ENCODE results near the gene RAD51B. TPM values are rescaled to one million over a fixed set of nuclear protein-coding genes. Genes with fewer than 3 reads are reported as not detected.

The RAD51B gene
- total RNA-seq, 1 experiment from 2014 or later = 10.8 TPM

- H3K4me2 ChIP-seq (ENCODE audit: low read length) = no peak overlapping the region
- CTCF ChIA-PET = no interaction called here
- no peaks in the 10 kb centered on the region for H3K4me1 ChIP-seq (ENCODE audit: insufficient read depth, low read length)
- intact Hi-C loops (cut with micrococcal nuclease) = no loop called here
- H3K9me2 ChIP-seq (replicated peaks; ENCODE audit: low read length) = no peaks in the 10 kb centered on the region
- no peaks in the 10 kb centered on the region for H3K36me3 ChIP-seq (ENCODE audit: low read depth, low read length)
- H3K9me3 ChIP-seq (ENCODE audit: low read length) = no peaks in the 10 kb centered on the region
- no peaks in the 10 kb centered on the region for H3F3A ChIP-seq (ENCODE audit: low read length, unreplicated experiment)
- H4K20me1 ChIP-seq (ENCODE audit: low read length) = no peaks in the 10 kb centered on the region
- TF ChIP-seq CTCF (conservative IDR thresholded peaks at IDR 0.05; ENCODE audit: low read depth, low read length) (no peak), EZH2phosphoT487 (IDR thresholded peaks at IDR 0.05; ENCODE audit: borderline replicate concordance, low read length) (no peak), EZH2 (IDR thresholded peaks at IDR 0.05; ENCODE audit: low read length, unreplicated experiment) (no peak)
- H3K9ac ChIP-seq (ENCODE audit: low read length) = no peak overlapping the region
- no peaks in the 10 kb centered on the region for H3K27me3 ChIP-seq (ENCODE audit: low read length)
- H2AFZ ChIP-seq (ENCODE audit: low read length) = no peak overlapping the region
- H3K79me2 ChIP-seq (ENCODE audit: low read length) = no peaks in the 10 kb centered on the region
- POLR2A ChIA-PET (ENCODE audit: unreplicated experiment) = no interaction called here
- no TSS peak for BruUV-seq (replicated peaks)
- H3K4me3 ChIP-seq (ENCODE audit: low read length) = no peak overlapping the region
- no peak for DNase-seq
- ATAC-seq = no peak
- H3K27ac ChIP-seq (ENCODE audit: low read length) = no peak overlapping the region
Observed at GRCh38 chr14:68199554-68200151, 380.1 kb downstream of the RAD51B start.

- Histone ChIP-seq H3K4me2 (ENCODE audit: low read length) (no peak overlapping the region), H3K79me2 (ENCODE audit: low read length) (no peaks in the 10 kb centered on the region), H3K36me3 (ENCODE audit: low read depth, low read length) (no peaks in the 10 kb centered on the region), H3K27ac (ENCODE audit: low read length) (no peak overlapping the region), H3K9me3 (ENCODE audit: low read length) (no peaks in the 10 kb centered on the region), H3K4me1 (ENCODE audit: insufficient read depth, low read length) (no peaks in the 10 kb centered on the region), H3K9ac (ENCODE audit: low read length) (no peak overlapping the region), H3F3A (ENCODE audit: low read length, unreplicated experiment) (no peaks in the 10 kb centered on the region), H3K27me3 (ENCODE audit: low read length) (no peaks in the 10 kb centered on the region), H3K4me3 (ENCODE audit: low read length) (no peak overlapping the region), H3K9me2 (replicated peaks; ENCODE audit: low read length) (no peaks in the 10 kb centered on the region), H4K20me1 (ENCODE audit: low read length) (no peaks in the 10 kb centered on the region), H2AFZ (ENCODE audit: low read length) (no peak overlapping the region)
- CTCF ChIA-PET = no interaction called here
- ATAC-seq = no peak
- BruUV-seq (replicated peaks) = no TSS peak
- intact Hi-C loops (cut with micrococcal nuclease) = no loop called here
- POLR2A ChIA-PET (ENCODE audit: unreplicated experiment) = no interaction called here
- DNase-seq = no peak
- TF ChIP-seq EZH2 (IDR thresholded peaks at IDR 0.05; ENCODE audit: low read length, unreplicated experiment) = no peak
- no peak for TF ChIP-seq EZH2phosphoT487 (IDR thresholded peaks at IDR 0.05; ENCODE audit: borderline replicate concordance, low read length)
- TF ChIP-seq CTCF (conservative IDR thresholded peaks at IDR 0.05; ENCODE audit: low read depth, low read length) = no peak
Observed at GRCh38 chr14:68203871-68204270, 384.3 kb downstream of the RAD51B start.

DNA sequence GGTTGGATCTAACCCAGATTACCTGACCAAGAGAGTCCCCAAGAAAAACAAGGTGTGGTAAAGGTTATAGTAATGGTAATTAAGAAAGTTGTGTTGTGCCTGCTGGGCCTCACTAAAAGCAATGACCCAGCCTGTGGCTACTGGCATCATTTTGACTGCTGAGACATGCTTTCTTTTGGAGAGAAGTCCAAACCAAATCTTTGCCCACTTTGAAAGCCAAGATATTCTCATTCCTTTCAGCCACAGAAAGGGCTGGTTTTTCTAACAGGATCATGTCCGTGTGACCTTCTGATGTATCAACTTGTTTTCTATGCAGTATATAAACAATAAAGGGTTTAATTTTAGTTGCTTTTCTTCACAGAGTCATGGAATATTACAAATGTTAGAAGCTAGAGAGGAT, 388.6 kb downstream of the RAD51B start:
- H3K9ac ChIP-seq (ENCODE audit: low read length) = no peak overlapping the region
- H3K27ac ChIP-seq (ENCODE audit: low read length) = no peak overlapping the region
- no peak overlapping the region for H3K4me3 ChIP-seq (ENCODE audit: low read length)
- H4K20me1 ChIP-seq (ENCODE audit: low read length) = no peaks in the 10 kb centered on the region
- no peak overlapping the region for H3K4me2 ChIP-seq (ENCODE audit: low read length)
- no TSS peak for BruUV-seq (replicated peaks)
- peaks cover 21% of the 10 kb centered on the region for H3K4me1 ChIP-seq (ENCODE audit: insufficient read depth, low read length)
- no peaks in the 10 kb centered on the region for H3K9me3 ChIP-seq (ENCODE audit: low read length)
- TF ChIP-seq EZH2phosphoT487 (IDR thresholded peaks at IDR 0.05; ENCODE audit: borderline replicate concordance, low read length) = no peak
- no peak for TF ChIP-seq EZH2 (IDR thresholded peaks at IDR 0.05; ENCODE audit: low read length, unreplicated experiment)
- TF ChIP-seq CTCF (conservative IDR thresholded peaks at IDR 0.05; ENCODE audit: low read depth, low read length) = no peak
- CTCF ChIA-PET = no interaction called here
- DNase-seq (no peak), ATAC-seq (no peak)
- intact Hi-C loops (cut with micrococcal nuclease) = no loop called here
- no peaks in the 10 kb centered on the region for H3K9me2 ChIP-seq (replicated peaks; ENCODE audit: low read length)
- H2AFZ ChIP-seq (ENCODE audit: low read length) = no peak overlapping the region
- no peaks in the 10 kb centered on the region for H3F3A ChIP-seq (ENCODE audit: low read length, unreplicated experiment)
- H3K79me2 ChIP-seq (ENCODE audit: low read length) = no peaks in the 10 kb centered on the region
- POLR2A ChIA-PET (ENCODE audit: unreplicated experiment) = no interaction called here
- no peaks in the 10 kb centered on the region for H3K36me3 ChIP-seq (ENCODE audit: low read depth, low read length)
- H3K27me3 ChIP-seq (ENCODE audit: low read length) = no peaks in the 10 kb centered on the region

Data from PC-3 (cell line).